T1000 (cell line): Measurements from ENCODE around the gene GRIN2C.
"Not testable (repeated sequence)": the region's sequence is repeated elsewhere in the genome, so short reads cannot be mapped to it uniquely, and the experiment has no call there.

Experiments used
- DNase-seq: peaks from one replicate; lab custom pipeline; 2025; ENCODE audit warnings: mixed read lengths; lab: John Stamatoyannopoulos, UW

GRIN2C gene

GRCh38 chr17:74859459-74860228 is at the start of gene GRIN2C:
Gene GRIN2C (minus strand): TSS chr17:74859885. CDS start chr17:74855092, 4,793 bp downstream.
- DNase-seq = no peak

- DNase-seq = not testable (repeated sequence)
These were observed 49.4 kb upstream of the GRIN2C start for GRCh38 chr17:74909097-74909496.

GRCh38 chr17:74907012-74907411 is 47.3 kb upstream of the GRIN2C start:
- no peak for DNase-seq

GRCh38 chr17:74906214-74906793 is 46.6 kb upstream of the GRIN2C start:
- not testable (repeated sequence) for DNase-seq

GRCh38 chr17:74904687-74905409 is 45.2 kb upstream of the GRIN2C start:
- no peak for DNase-seq

- DNase-seq = no peak
These were observed 44.0 kb upstream of the GRIN2C start for GRCh38 chr17:74903671-74904070.

- DNase-seq = no peak
These were observed 43.3 kb upstream of the GRIN2C start for GRCh38 chr17:74903034-74903433.

GRCh38 chr17:74901353-74902135 is 41.9 kb upstream of the GRIN2C start:
- DNase-seq = no peak

- no peak for DNase-seq
These were observed 40.5 kb upstream of the GRIN2C start for GRCh38 chr17:74900208-74900607.

GRCh38 chr17:74898376-74898946 is 38.8 kb upstream of the GRIN2C start:
- DNase-seq = no peak

GRCh38 chr17:74893936-74894671 is 34.4 kb upstream of the GRIN2C start:
- no peak for DNase-seq

GRCh38 chr17:74892974-74893911 is 33.6 kb upstream of the GRIN2C start, which contains the start of gene FADS6:
Gene FADS6 (minus strand): TSS chr17:74893633. CDS start chr17:74893595, 38 bp downstream.
- DNase-seq = no peak

GRCh38 chr17:74892013-74892841 is 32.5 kb upstream of the GRIN2C start:
- DNase-seq = no peak

GRCh38 chr17:74890554-74890953 is 30.9 kb upstream of the GRIN2C start:
- no peak for DNase-seq

GRCh38 chr17:74888469-74888868 is 28.8 kb upstream of the GRIN2C start:
- DNase-seq = no peak

- DNase-seq = no peak
These were observed 23.6 kb upstream of the GRIN2C start for GRCh38 chr17:74883241-74883745.

GRCh38 chr17:74882517-74883240 is 23.0 kb upstream of the GRIN2C start:
- DNase-seq = no peak

- no peak for DNase-seq
These were observed 21.4 kb upstream of the GRIN2C start for GRCh38 chr17:74881073-74881472.
